ENCODE results near the gene ZMYND10. TPM values are rescaled to one million over a fixed set of nuclear protein-coding genes. Genes with fewer than 3 reads are reported as not detected.

Gene ZMYND10
- total and polyA plus RNA-seq, 8 donors, result 1.6 to 25.5 (median 17.2) TPM

DNA sequence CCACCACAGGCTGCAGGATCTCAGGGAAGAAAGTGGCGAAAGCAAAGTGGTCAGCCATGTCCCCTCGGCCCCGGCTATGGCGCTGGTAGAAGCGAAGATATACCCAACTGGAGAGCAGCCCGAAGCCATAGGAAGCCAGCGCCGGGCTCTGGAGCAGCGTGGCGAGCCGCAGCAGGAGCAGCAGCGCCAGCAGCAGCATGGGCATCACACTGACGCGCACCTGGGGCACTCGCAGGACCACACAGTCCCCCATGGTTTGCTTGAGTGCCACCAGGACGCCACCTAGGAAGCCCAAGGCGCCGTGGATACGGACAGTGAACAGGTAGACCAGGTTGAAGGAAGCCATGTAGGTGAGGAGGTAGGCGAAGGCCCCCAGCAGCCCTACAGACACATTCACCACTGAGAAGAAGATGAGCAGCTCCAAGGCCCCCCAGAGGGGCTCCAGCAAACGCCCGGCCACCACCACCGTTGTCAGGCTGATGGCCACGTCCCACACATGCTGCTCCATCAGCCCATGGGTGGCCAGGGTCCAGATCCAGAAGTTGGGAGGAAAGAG, 12.9 kb upstream of the ZMYND10 start:
- H3K27me3 ChIP-seq, result no peaks in the 10 kb centered on the region
- no peaks in the 10 kb centered on the region for H3K9me3 ChIP-seq
- TF ChIP-seq, protein P1, sequence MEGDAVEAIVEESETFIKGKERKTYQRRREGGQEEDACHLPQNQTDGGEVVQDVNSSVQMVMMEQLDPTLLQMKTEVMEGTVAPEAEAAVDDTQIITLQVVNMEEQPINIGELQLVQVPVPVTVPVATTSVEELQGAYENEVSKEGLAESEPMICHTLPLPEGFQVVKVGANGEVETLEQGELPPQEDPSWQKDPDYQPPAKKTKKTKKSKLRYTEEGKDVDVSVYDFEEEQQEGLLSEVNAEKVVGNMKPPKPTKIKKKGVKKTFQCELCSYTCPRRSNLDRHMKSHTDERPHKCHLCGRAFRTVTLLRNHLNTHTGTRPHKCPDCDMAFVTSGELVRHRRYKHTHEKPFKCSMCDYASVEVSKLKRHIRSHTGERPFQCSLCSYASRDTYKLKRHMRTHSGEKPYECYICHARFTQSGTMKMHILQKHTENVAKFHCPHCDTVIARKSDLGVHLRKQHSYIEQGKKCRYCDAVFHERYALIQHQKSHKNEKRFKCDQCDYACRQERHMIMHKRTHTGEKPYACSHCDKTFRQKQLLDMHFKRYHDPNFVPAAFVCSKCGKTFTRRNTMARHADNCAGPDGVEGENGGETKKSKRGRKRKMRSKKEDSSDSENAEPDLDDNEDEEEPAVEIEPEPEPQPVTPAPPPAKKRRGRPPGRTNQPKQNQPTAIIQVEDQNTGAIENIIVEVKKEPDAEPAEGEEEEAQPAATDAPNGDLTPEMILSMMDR (IDR thresholded peaks at IDR 0.05), result no peak
- intact Hi-C loops (cut with DNase I), result no loop called here
- H3K36me3 ChIP-seq, result peaks cover 4 to 33% of the 10 kb centered on the region in 2 donors
- H3K27ac ChIP-seq, result peak overlapping the region; percentile 82 to 84
- H3K4me1 ChIP-seq, result peaks cover 31 to 48% of the 10 kb centered on the region in 2 donors
- peak overlapping the region; percentile 74 to 92 for H3K4me3 ChIP-seq
- ATAC-seq, result no peak
- DNase-seq, result peak in 1 of 4 donors; percentile 80

DNA sequence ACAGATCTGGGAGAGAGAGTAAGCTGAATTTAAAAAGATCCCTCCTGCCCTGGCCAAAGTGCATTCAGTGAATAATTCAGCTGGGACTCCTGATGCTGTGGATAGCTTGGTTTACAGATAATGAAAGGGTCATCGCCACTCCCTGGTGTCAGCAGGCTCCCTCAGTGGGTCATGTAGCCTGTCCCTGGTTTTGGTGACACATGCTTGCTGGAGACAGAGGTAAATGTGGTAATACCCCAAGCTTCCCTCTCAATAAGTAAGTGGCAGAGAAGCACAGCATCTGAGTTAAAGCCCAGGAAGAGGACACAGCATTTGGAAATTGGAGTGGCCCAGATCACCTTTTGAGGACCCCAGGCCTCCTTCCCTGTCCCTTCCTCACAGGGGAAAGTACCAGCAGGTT, 11.9 kb upstream of the ZMYND10 start:
- peaks cover 4 to 42% of the 10 kb centered on the region in 2 donors for H3K36me3 ChIP-seq

DNA sequence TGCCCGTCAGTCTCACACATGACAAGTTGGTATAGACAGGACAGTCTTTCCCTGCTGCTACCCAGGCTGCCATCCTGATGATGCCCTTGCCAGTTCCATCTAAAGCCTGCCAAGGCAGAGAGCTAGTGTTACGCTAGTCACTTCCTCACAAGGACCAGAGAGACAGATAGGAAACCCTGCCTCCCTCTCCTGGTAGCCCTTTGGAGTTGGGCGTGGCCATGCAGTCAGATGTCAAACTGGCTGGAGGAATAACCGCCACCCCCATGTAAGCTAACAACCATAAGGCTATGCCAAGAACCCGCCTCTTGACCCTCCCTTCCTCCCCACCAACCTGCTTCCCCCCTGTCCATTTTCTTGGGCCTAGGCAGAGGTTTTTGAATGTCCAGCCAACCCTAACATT, 11.0 kb upstream of the ZMYND10 start:
- peak overlapping the region in 1 of 2 donors; percentile 18 for H3K27ac ChIP-seq
- peaks cover 33 to 65% of the 10 kb centered on the region in 2 donors for H3K4me1 ChIP-seq
- no peaks in the 10 kb centered on the region for H3K9me3 ChIP-seq
- TF ChIP-seq, protein P1 (IDR thresholded peaks at IDR 0.05), result no peak
- peaks cover 4 to 42% of the 10 kb centered on the region in 2 donors for H3K36me3 ChIP-seq
- DNase-seq, result peak in 1 of 4 donors; percentile 57
- H3K27me3 ChIP-seq, result no peaks in the 10 kb centered on the region
- intact Hi-C loops (cut with DNase I), result no loop called here
- peak overlapping the region in 1 of 2 donors; percentile 74 for H3K4me3 ChIP-seq
- peak; percentile 13 for ATAC-seq

More for the DNA sequence above, 11.9 kb upstream of the ZMYND10 start:
- DNase-seq (no peak), ATAC-seq (no peak)
- Histone ChIP-seq H3K4me1 (peaks cover 31 to 57% of the 10 kb centered on the region in 2 donors), H3K27me3 (no peaks in the 10 kb centered on the region), H3K9me3 (no peaks in the 10 kb centered on the region), H3K4me3 (peak overlapping the region in 1 of 2 donors; percentile 74), H3K27ac (peak overlapping the region in 1 of 2 donors; percentile 18)
- intact Hi-C loops (cut with DNase I), result no loop called here
- TF ChIP-seq, protein P1 (IDR thresholded peaks at IDR 0.05), result no peak

DNA sequence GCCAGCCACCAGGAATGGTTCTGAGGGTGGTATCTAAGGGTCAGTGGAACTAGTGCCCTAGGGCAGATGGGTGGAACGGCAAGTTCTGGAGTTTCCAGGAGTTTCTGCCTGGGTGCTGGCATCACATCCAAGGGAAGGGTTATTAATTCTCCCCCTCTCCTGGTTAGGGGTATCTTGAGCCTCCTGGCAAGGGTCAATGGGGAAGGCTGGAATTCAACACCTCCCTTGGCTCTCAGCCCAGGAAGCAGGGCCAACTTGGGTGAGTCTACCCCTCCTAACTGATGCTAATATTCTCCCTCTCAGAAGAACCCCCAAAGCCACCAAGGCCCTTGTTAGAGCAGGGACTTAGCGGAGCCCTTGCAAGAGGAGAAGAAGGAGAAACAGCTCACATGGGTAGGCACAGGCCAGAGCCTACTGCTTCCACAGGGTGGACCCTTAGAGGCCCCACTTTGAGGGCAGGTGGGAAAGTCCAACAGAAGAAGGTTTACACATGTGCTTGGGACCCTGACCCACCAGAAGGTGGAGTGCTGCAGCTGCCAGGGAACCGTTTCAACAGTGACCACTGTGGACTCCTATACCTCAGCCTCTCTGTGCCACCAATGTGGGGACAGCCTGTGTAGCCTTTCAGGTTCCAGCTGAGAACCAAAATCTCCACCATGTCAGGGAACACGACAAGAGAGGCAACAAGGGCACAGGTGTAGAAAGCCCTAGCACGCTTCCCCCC, 10.5 kb upstream of the ZMYND10 start:
- H3K27ac ChIP-seq, result peak overlapping the region in 1 of 2 donors; percentile 15
- TF ChIP-seq, protein P1 (IDR thresholded peaks at IDR 0.05), result no peak
- ATAC-seq, result no peak
- H3K4me1 ChIP-seq, result peaks cover 39 to 71% of the 10 kb centered on the region in 2 donors
- DNase-seq, result peak in 1 of 4 donors; percentile 10
- intact Hi-C loops (cut with DNase I), result no loop called here
- H3K36me3 ChIP-seq, result peaks cover 4 to 42% of the 10 kb centered on the region in 2 donors
- H3K4me3 ChIP-seq, result peak overlapping the region in 1 of 2 donors; percentile 74
- no peaks in the 10 kb centered on the region for H3K27me3 ChIP-seq
- no peaks in the 10 kb centered on the region for H3K9me3 ChIP-seq

DNA sequence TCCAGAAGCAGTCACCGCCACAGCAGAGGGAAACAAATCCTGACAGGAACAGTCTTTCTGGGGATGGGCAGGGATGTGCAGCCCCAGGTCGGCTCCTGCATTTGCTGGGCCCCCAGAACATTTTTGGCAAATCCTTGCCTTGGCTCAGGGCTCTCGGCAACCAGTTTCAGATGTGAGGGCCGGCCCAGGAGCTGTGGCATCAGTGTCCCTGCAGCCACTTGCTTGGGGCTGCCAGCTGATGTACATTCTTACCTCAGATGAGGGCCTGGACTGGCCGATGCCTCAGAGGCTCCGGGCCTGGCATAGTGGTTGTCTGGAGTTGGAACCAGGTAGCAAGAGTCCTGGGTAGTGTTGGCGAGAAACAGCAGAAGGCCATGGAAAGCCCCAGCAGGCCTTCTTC, 9.3 kb upstream of the ZMYND10 start:
- H3K4me1 ChIP-seq, result peaks cover 45 to 79% of the 10 kb centered on the region in 2 donors
- no peak overlapping the region for H3K27ac ChIP-seq
- DNase-seq, result peak in 1 of 4 donors; percentile 51
- intact Hi-C loops (cut with DNase I), result no loop called here
- TF ChIP-seq, protein P1 (IDR thresholded peaks at IDR 0.05), result no peak
- peaks cover 4 to 42% of the 10 kb centered on the region in 2 donors for H3K36me3 ChIP-seq
- no peaks in the 10 kb centered on the region for H3K27me3 ChIP-seq
- H3K4me3 ChIP-seq, result no peak overlapping the region
- no peaks in the 10 kb centered on the region for H3K9me3 ChIP-seq
- ATAC-seq, result no peak

All from left lung (tissue), 10 donors.